ENCODE results near the gene PLCH2.

Gene PLCH2

DNA sequence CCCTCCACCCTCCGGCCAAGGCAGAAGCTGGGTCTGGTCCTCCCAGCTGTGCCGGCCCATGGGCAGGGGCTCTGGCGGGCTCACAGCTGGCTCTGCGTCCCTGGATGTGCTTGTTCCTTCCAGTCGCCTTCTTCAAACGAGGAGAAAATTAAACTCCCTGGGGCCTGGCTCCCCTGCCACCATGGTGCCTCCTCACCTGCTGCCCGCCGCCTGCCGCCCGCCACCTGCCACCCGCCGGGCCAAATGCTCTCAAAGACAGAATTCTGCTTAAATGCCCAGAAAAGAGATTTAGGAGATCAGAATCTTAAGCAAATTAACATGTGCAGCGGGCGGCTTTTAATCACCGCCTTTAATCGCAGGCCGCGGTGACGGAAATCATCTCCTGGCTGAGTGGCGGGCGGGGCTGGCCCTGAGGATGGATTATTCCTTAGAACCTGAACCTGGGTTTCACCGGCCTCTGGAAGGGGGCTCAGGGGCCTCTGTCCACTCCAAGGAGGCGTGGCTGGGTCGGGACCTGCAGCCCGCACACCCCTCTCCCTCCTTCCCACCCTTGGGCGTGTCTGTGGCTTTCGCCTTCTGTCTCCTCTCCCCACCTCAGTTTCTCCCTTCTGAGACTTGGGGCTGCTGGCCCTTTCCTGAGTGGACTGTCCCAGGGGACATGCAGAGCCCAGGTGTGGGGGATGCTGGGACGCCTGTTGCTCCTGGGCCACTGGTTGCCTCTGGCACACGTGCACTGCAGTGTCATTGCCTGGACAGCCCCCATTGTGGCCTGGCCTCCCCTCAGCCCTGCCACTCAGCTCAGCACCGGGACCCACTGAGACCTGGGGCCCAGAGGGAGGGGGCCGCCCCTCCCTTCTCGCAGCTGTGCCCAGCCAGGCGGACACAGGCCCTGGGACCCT lies 10.5 kb upstream of the PLCH2 start:
- peaks cover 24% of the 10 kb centered on the region for H3K4me1 Mint-ChIP-seq
- H3K36me3 Mint-ChIP-seq, result no peaks in the 10 kb centered on the region
- peaks cover 73% of the 10 kb centered on the region for H3K27me3 Mint-ChIP-seq
- no peak for ATAC-seq
- no peak overlapping the region for H3K4me3 Mint-ChIP-seq
- H3K9me3 Mint-ChIP-seq, result no peaks in the 10 kb centered on the region
- H3K27ac Mint-ChIP-seq, result no peak overlapping the region

DNA sequence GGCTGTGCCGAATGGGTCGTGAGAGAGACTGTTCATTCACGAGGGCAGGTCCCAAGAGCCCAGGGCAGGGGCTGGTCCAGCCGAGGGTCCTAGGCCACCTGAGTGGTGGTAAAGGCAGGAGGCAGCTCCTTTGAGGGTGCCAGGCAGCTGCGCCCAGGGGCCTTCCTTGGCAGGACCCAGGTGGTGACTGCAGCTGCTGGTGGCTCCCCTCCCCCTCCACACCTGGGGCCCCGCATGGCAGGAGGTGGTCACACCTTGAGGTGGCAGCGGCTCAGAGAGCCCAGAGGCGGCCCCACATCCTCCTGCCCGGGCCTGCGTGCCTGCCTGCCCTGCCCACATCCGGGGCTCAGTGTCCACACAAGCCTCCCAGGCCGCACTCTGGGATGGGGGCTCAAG lies 9.8 kb upstream of the PLCH2 start:
- H3K4me1 Mint-ChIP-seq, result peaks cover 31% of the 10 kb centered on the region
- no peaks in the 10 kb centered on the region for H3K9me3 Mint-ChIP-seq
- ATAC-seq, result no peak
- no peaks in the 10 kb centered on the region for H3K36me3 Mint-ChIP-seq
- H3K27me3 Mint-ChIP-seq, result peaks cover 79% of the 10 kb centered on the region
- no peak overlapping the region for H3K27ac Mint-ChIP-seq
- H3K4me3 Mint-ChIP-seq, result no peak overlapping the region

DNA sequence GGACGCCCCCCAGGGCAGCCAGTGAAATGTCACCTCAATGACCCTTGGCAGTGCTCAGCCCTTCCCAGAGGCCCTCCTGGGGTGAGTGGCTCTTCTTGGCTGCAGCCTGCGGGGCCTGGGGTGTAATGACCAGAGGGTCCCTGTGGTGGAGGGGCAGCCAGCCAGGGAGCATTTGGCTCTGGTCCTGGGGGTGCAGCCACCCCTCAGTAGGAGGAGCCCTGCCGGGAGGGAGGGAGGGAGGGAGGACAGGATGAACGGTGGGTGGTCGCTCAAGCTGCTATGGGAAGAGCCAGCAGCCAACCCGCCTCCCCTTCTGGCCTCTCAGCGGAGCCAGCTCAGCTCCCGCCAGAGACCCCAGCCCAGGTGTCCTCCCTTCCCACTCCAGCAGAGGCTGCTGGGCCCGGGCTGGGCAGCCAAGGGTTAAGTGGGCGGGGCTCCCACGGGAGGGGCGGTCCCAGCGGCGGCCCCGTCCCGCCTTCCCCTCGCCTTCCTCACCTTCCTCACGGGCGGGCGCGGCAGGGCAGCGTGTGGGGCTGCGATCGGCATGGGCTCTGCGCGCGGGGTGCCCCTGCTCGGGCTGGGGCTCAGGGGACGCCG lies 9.0 kb upstream of the PLCH2 start:
- Mint-ChIP-seq H3K9me3 (no peaks in the 10 kb centered on the region), H3K27me3 (peaks cover 72% of the 10 kb centered on the region), H3K4me1 (peaks cover 32% of the 10 kb centered on the region), H3K4me3 (no peak overlapping the region), H3K27ac (no peak overlapping the region), H3K36me3 (no peaks in the 10 kb centered on the region)
- ATAC-seq, result no peak

DNA sequence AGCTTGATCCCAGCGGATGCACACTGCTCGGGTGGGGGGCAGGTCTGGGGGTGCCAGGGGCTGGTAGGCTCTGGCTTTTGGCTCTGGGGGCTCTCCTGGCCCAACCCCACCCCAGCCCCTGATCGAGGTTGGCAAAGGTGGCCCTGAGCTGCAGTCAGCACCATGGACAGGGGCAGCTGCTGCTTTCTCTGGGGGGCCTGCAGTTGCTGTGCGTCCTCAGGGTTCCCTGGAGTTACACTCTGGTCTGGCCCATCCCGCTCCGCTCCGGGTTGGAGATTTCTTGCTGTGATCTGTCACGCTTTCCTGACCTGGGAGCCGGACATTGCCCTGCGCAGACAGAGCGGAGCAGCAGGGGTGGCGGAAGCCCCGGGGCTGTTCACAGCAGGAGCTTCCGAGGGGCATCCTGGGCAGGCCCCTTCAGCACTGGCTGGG lies 8.0 kb upstream of the PLCH2 start:
- H3K4me3 Mint-ChIP-seq, result no peak overlapping the region
- peaks cover 62% of the 10 kb centered on the region for H3K27me3 Mint-ChIP-seq
- no peaks in the 10 kb centered on the region for H3K36me3 Mint-ChIP-seq
- no peaks in the 10 kb centered on the region for H3K9me3 Mint-ChIP-seq
- no peak overlapping the region for H3K27ac Mint-ChIP-seq
- no peak for ATAC-seq
- H3K4me1 Mint-ChIP-seq, result peaks cover 25% of the 10 kb centered on the region

DNA sequence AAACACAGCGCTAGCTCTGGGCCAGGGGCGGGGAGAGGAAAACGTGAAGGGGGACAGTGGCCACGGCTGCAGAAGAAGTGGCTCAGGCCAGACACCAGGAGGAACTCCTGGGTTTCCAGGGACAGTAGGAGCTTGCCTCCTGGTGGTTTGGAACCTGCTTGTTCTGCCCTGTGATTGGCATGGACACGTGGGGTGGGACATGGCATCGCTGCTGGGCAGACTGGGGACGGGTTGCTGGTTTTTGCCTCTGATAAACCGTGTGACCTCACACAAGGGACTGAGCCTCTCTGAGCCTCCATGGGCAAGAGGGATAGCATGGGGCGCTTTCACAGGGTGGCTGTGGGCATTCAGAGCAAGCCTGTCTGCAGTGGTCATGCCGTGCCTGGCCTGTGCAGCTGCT lies 7.5 kb upstream of the PLCH2 start:
- H3K4me3 Mint-ChIP-seq, result no peak overlapping the region
- no peaks in the 10 kb centered on the region for H3K9me3 Mint-ChIP-seq
- H3K36me3 Mint-ChIP-seq, result no peaks in the 10 kb centered on the region
- H3K4me1 Mint-ChIP-seq, result peaks cover 24% of the 10 kb centered on the region
- ATAC-seq, result no peak
- H3K27ac Mint-ChIP-seq, result no peak overlapping the region
- peaks cover 57% of the 10 kb centered on the region for H3K27me3 Mint-ChIP-seq

DNA sequence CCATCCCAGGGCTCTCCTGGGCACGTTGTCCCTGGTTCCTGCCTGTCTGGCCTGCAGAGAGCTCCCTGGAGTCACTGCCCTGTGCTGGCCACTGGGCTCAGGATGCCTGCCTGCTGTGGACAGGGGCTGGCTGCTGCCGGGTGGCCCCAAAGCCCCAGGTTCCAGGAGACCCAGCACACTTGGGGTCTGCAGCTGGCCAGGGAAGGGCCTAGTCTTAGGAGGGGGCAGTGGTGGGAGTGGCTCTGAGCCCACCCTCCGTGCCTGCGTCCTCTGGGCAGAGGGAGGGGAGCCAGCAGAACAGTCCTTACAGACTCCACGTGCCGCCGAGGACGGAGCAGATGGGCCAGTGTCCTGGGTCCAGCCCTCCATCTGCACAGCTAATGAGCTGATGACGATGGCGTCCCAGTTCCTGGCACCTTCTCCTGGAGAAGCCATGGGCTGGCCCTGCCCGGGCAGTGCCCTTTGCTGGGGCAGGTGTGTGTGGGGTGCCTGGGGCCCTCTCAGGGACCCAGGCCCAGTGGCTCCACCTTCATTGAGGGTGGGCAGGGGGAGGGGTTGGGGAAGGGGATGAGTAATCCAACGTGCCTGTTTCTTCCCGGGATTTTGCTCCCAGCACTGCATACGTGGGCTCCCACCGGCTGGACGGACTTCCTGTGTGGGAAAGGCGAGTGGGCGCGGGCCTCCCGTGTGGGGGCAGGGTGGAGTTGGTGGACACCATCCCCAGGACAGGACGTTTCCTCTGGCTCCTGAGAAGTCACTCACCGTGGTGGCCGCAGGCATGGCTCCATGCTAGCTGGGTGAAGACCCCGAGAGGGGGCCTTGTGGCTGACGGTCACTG lies 6.8 kb upstream of the PLCH2 start:
- no peak for ATAC-seq
- H3K36me3 Mint-ChIP-seq, result no peaks in the 10 kb centered on the region
- H3K27ac Mint-ChIP-seq, result no peak overlapping the region
- peaks cover 49% of the 10 kb centered on the region for H3K27me3 Mint-ChIP-seq
- peaks cover 24% of the 10 kb centered on the region for H3K4me1 Mint-ChIP-seq
- no peaks in the 10 kb centered on the region for H3K9me3 Mint-ChIP-seq
- no peak overlapping the region for H3K4me3 Mint-ChIP-seq

DNA sequence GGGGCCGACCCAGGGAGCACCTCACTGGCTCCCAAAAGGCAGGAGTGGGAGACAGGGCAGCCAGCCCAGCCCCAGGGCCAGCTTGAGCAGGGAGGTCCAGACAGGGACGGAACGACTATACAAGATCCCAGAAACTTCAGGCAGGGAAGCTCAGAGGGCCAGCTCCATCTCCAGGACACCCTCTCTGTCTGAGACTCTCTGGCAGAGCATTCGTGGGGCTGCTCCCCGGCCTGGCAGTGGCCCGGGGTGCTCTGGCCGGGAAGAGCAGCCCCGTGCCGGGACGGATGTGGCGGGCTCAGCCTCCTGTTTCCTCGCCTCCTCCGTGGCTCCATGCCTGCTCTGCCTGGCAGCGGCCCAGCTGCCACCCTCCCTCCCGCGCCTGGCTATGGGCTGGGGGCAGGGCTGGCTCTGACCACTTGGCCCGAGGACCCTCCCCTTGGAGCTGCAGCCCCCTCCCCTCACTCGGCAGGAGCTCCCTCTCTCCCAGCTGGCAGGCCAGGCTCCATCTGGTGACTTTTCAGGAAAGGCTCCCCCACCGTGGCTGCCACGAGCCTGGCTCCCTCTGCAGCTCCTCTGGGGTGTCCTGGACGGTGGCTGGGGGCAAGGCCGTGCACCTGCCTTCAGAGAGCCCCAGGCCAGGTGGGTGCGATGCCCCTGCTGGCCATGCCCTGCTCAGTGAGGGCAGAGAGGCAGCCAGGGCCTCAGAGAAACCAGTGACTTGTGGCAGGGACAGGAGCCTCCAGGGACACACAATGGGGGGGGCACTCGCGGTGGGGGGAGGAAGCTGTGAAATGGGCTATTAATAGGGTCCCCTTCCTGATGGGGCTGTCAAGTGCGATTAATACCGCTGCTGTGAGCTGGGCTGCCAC lies 5.6 kb upstream of the PLCH2 start:
- Mint-ChIP-seq H3K4me3 (no peak overlapping the region), H3K36me3 (no peaks in the 10 kb centered on the region), H3K27me3 (peaks cover 39% of the 10 kb centered on the region), H3K4me1 (peaks cover 24% of the 10 kb centered on the region), H3K27ac (no peak overlapping the region), H3K9me3 (no peaks in the 10 kb centered on the region)
- no peak for ATAC-seq

DNA sequence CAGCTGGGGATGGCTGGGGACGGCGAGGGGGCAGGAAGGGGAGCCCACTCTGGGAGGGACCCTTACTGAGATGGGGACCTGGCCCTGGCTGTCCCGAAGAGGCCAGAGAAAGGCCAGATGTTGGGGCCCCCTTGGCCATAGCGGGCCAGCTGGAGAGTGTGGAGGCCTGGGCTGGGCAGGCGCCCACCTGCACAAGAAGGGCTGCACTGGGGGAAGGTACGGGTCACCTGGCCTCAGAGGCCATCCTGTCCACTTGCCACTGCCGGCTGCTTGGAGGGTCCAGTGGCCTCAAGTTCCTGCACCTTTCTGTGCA lies 5.0 kb upstream of the PLCH2 start:
- Mint-ChIP-seq H3K27me3 (peaks cover 33% of the 10 kb centered on the region), H3K9me3 (no peaks in the 10 kb centered on the region), H3K4me3 (no peak overlapping the region), H3K27ac (no peak overlapping the region), H3K36me3 (no peaks in the 10 kb centered on the region), H3K4me1 (peaks cover 24% of the 10 kb centered on the region)
- ATAC-seq, result no peak

DNA sequence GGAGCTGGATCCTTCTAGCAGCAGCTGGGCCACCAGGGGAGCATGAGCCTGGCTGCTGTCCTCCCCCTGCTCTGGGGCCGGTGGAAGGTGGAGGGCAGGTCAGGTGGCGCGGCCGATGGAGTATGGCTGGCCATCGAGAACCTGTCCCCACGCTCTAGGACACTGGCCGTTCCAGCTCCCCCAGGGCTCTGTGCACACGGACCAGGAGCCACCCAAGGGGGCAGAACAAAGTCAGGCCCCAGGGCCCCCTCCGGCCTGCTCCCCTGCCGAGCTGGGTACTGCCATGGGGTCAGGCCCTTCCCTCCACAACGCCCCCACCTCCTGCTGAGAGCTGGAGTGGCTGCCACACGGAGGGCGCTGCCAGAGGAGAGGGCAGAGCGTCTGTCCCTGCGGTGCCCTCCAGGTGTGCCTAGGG lies 4.5 kb upstream of the PLCH2 start:
- no peaks in the 10 kb centered on the region for H3K9me3 Mint-ChIP-seq
- ATAC-seq, result no peak
- H3K4me1 Mint-ChIP-seq, result peaks cover 20% of the 10 kb centered on the region
- no peak overlapping the region for H3K4me3 Mint-ChIP-seq
- H3K36me3 Mint-ChIP-seq, result no peaks in the 10 kb centered on the region
- H3K27me3 Mint-ChIP-seq, result peaks cover 28% of the 10 kb centered on the region
- no peak overlapping the region for H3K27ac Mint-ChIP-seq

DNA sequence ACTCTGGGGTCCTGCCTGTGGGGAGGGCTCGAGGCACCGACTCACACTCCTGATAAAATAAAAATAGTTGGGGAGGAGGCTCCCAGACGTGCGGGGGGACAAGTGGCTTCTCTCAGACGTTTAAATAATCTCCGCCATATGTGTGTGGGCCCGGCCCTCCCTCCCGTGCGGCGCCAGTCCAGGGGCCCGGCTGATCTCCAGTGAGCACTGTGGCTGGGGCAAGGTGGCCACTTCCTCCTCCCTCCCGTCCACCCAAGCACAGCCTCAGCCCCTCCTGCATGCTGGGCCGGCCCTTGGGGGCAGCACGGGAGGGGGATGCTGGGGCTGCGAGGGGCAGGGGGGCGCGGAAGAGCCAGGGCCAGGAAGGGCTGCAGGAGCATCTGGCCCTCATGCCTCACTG lies 4.0 kb upstream of the PLCH2 start:
- no peak overlapping the region for H3K27ac Mint-ChIP-seq
- no peaks in the 10 kb centered on the region for H3K36me3 Mint-ChIP-seq
- H3K27me3 Mint-ChIP-seq, result peaks cover 25% of the 10 kb centered on the region
- H3K4me3 Mint-ChIP-seq, result no peak overlapping the region
- no peaks in the 10 kb centered on the region for H3K9me3 Mint-ChIP-seq
- peaks cover 17% of the 10 kb centered on the region for H3K4me1 Mint-ChIP-seq
- ATAC-seq, result no peak

DNA sequence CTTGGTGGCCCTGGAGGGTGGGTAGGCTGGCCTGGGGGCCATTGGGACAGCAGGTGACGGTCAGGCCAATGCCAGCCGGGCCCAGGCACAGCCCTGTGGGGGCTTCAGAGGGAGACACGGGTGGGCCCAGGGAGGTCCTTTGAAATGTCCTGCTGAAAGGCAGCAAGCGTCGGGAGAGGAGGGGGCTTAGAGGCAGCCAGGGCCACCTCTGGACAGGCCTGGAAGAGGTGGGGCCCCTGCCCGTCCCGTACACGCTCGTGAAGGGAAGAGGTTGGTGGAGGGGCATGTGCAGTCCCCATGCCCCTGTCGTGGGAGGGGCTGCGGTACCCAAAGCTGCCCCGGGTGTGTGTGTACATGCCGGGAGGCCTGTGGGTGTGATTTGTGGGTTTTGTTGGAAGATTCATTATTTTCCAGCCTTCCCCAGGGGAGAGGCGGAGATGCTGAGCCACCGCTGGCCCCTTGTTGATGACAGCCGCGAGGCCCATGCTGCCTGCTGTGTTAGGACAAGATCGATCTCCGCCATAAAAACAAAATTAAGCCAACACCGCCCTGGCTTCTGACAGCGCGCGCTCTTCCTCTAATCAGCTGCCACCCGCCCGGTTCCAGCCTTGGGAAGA lies 3.4 kb upstream of the PLCH2 start:
- peaks cover 17% of the 10 kb centered on the region for H3K4me1 Mint-ChIP-seq
- H3K27ac Mint-ChIP-seq, result no peak overlapping the region
- H3K9me3 Mint-ChIP-seq, result no peaks in the 10 kb centered on the region
- ATAC-seq, result no peak
- peaks cover 25% of the 10 kb centered on the region for H3K27me3 Mint-ChIP-seq
- no peaks in the 10 kb centered on the region for H3K36me3 Mint-ChIP-seq
- no peak overlapping the region for H3K4me3 Mint-ChIP-seq

DNA sequence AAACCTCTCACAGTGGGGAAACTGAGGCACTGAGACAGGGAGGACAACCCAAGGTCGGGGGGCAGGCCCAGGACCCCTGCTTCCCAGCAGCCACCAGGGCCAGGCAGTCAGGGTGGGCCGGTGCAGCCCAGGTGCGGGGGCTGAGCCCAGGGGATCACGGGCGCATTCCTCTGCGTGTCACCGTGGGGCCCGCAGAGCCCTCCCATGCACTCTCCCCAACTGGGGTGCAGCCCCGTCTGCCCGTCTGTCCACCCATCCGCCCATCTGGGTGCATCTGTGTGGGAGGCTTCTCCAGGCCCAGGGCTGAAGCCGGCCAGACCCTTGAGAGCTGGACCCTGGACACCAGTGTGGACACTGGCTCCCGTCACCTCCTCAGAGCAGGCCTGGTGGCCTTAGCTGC lies 2.9 kb upstream of the PLCH2 start:
- ATAC-seq, result no peak
- no peaks in the 10 kb centered on the region for H3K9me3 Mint-ChIP-seq
- H3K27me3 Mint-ChIP-seq, result peaks cover 22% of the 10 kb centered on the region
- no peak overlapping the region for H3K27ac Mint-ChIP-seq
- H3K4me3 Mint-ChIP-seq, result no peak overlapping the region
- H3K4me1 Mint-ChIP-seq, result peaks cover 17% of the 10 kb centered on the region
- no peaks in the 10 kb centered on the region for H3K36me3 Mint-ChIP-seq

DNA sequence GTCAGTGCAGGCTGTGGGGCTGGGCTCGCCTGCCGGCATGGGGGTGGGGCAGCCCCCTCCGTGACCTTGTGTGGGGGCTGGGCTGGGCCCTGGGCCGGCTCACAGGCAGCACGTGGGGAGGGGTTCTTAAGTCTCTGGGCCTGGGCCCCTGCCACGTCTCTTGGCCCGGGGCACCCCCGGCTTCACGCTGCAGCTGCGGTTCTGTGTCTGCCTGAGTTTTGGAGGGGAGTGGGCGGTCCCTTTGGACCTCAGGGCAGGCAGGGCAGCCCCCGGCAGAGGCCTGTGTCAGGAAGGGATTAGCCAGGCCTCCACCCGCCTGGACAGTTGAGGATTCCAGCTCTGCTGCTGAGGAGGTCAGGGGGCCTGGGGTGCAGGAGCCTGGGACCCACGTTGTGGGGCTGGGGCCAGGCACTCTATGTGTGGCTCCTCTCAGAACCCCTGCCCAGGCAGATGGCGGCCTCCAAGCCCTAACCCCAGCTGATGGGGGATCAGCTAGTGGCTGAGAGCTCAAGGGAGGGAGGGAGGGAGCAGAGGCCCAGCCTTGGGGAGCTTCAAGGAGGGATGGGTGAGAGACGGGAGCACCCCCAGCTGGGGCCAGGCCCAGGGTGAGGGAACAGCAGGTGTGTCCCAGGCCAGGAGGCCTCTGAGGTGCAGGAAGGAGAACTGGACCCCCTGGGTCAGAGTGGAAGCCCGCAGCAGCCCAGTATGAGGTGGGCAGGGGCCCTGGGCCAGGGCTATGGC lies 1.8 kb upstream of the PLCH2 start:
- Mint-ChIP-seq H3K27ac (no peak overlapping the region), H3K36me3 (no peaks in the 10 kb centered on the region), H3K4me3 (no peak overlapping the region), H3K27me3 (peaks cover 14% of the 10 kb centered on the region), H3K9me3 (no peaks in the 10 kb centered on the region), H3K4me1 (peaks cover 17% of the 10 kb centered on the region)
- no peak for ATAC-seq

DNA sequence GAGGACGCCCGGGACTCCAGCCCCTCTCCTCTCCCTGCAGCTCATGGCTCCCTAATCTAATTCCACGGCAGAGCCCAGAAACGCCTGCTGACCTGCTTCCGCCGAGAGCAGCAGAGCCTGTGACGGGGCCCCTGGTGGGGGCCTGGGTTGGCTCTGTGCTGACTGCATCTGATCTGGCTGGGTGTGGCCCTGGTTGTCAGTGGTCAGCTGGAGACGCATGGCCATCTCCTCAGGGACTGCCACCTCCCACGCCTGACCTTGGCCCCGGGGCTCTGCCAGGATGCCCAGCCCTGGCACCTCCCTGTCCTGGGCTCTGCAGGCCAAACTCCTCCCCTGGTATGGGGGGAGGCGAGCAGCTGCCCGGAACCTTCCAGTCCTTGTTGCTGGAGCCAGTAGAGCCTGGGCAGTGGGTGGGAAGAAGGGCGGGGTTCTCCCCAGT lies 1.1 kb upstream of the PLCH2 start:
- no peak for ATAC-seq
- Mint-ChIP-seq H3K36me3 (no peaks in the 10 kb centered on the region), H3K4me3 (no peak overlapping the region), H3K9me3 (no peaks in the 10 kb centered on the region), H3K27ac (no peak overlapping the region), H3K4me1 (peaks cover 15% of the 10 kb centered on the region), H3K27me3 (peaks cover 13% of the 10 kb centered on the region)

Data from stimulated activated memory B cell treated with anti-CD40 and anti-IgM and Interleukin-4, amounts not matched to agents 10 μg/mL and 1 μg/mL and 100 μg/mL, for 72 hours (primary cell).